ENCODE results near the gene UBAP1L. TPM values are rescaled to one million over a fixed set of nuclear protein-coding genes. Genes with fewer than 3 reads are reported as not detected.
"Not testable (repeated sequence)": the region's sequence is repeated elsewhere in the genome, so short reads cannot be mapped to it uniquely, and the experiment has no call there.

The UBAP1L gene
- total RNA-seq = under 0.01 and 1.4 TPM in 2 replicates

DNA sequence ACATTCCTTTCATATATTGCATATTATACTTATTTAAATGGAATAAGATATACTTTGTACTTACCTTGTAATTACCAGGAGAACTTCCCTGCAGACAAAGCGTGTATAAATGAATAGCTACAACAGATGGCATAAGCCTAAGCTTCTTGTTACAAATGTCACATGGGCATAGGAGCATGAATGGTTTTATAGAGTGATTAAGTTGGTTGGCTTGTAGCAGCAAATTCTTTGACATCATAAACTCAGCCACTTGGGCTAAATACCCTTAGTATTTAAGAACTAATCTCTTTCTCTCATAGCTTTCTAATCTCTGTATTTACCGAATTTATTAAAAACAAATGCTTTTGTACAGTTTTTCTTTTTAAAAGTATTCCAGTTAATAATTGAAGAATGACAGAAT, at the start of gene UBAP1L:
Gene UBAP1L, minus strand, starts transcription at position 115 of the 400 bp plus-strand sequence. CDS start 8,985 bp downstream, outside the sequence.
- DNase-seq (ENCODE audit: low read depth) = no peak

DNA sequence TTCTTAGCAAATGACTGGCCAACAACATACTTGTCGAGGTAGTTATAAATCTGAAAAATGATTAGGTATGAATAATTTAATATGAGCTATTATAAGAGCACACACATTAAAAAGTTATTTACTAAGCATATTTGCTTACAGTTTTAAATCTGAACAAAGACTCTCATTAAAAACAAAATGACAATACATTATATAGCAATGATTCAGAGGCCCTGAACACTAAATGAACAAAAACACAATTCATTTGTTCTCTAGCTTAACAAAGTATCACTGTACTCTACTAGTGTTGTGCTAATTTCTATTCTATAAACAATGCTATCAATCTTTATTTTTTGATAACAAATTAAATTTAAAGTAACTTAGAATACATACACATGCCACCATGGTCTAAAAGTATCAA, 49.1 kb upstream of the UBAP1L start:
- DNase-seq (ENCODE audit: low read depth) = no peak

DNA sequence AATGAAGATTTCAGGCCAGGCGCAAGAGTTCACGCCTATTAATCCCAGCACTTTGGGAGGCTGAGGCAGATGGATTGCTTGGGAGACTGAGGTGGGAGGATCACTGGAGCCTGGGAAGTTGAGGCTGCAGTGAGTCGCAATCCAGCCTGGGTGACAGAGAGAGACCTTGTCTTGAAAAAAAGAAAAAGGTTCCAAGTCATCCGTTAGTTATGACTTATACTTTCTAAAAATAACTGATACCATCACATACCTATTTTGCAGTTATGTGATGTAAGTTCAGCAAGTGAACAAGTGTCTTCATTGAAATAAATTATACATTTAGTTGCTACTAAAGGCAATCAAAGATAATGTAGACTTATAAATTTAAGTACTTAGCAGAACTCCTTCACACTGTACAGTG, 48.0 kb upstream of the UBAP1L start:
- no peak for DNase-seq (ENCODE audit: low read depth)

DNA sequence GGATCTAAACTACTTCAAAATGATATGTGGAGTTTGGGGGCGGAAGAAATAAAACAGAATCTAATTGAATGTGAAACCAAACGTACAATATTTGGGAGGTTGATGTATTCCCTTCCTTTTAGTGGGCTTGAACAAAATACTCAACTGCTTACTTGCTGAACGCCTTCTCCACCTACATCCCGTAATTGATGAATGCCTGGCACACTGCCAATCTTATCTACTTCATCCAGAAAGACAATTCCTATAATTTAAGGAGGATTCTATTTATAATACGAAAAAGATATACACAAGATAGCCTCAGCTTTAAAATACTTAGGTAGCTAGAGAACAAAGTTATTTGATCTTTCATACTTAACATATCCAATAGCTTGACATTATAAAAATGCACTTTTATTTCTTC, 41.7 kb upstream of the UBAP1L start:
- DNase-seq (ENCODE audit: low read depth) = no peak

DNA sequence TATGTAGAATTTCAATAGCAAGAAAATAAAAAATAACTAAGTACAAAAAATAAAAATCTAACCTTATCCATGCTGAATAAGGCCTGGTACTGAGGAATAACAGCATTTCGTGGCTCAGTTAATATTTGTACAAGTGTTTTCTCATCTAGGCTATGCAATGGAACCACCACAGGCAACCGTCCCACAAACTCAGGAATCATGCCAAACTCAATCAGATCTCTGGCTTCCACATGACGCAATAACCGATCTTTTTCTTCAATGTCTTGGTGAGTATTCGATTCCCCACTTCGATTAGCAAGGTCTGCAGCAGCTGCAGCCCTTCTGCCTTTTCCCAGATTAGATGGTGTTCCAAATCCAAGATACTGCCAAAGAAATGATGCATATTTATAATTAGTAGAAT, 39.7 kb upstream of the UBAP1L start:
- no peak for DNase-seq (ENCODE audit: low read depth)

DNA sequence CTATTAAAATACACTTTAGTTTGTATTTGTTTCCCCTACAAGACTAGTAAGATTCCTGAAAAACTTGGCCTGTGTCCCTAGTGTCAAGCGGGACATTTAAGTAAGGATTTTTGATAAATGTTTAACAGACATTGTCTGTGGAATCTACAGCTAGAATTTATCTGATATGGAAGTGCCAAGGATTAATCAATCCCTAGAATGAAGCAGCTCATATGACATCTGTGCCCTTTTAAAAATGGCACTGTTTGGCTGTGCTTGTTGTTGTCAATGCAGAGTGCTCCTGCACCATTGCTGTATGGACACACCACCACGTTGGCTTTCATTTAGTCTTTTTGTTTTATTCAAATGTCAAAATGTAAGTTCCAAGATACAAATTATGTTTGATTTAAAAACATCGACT, 32.9 kb upstream of the UBAP1L start:
- no peak for DNase-seq (ENCODE audit: low read depth)

DNA sequence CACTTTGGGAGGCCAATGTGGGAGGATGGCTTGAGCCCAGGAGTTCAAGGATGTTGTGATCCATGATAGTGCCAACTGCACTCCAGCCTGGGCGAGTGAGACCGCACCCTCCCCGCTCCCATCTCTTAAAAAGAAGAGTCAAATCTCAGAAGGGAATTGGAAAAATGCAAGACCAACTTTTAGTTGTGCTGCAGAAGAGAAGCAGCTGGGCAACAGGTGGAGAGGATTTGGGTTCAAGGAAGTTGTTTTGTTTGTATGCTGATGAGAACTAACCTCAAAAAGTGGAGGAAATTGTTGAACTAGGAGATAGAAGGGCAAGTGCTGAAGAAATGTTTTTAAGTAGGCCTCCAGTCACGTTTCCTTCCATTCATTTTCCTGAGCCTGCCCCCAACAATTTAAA, 31.4 kb upstream of the UBAP1L start:
- no peak for DNase-seq (ENCODE audit: low read depth)

DNA sequence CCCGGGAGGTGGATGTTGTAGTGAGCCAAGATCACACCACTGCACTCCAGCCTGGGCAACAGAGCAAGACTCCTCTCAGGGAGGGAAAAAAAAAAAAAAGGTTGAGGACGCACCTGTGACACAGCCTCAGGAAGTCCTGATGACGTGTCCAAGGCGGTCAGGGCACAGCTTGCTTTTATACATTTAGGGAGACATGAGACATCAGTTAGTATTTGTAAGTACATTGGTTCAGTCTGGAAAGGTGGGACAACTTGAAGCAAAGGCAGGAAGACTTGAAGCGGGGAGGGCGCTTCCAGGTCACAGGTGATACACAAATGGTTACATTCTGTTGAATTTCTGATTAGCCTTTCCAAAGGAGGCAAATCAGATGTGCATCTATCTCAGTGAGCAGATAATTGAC, 23.6 kb upstream of the UBAP1L start:
- DNase-seq (ENCODE audit: low read depth) = not testable (repeated sequence)

DNA sequence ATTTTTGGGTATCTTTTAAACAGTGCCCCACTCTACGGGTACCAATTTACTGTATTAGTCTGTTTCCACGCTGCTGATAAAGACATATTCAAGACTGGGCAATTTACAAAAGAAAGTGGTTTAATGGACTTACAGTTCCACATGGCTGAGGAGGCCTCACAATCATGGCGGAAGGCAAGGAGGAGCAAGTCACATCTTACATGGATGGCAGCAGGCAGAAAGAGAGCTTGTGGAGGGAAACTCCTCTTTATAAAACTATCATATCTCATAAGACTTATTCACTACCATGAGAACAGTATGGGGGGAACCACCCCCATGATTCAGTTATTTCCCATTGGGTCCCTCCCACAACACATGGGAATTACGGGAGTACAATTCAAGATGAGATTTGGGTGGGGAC, 22.9 kb upstream of the UBAP1L start:
- not testable (repeated sequence) for DNase-seq (ENCODE audit: low read depth)

DNA sequence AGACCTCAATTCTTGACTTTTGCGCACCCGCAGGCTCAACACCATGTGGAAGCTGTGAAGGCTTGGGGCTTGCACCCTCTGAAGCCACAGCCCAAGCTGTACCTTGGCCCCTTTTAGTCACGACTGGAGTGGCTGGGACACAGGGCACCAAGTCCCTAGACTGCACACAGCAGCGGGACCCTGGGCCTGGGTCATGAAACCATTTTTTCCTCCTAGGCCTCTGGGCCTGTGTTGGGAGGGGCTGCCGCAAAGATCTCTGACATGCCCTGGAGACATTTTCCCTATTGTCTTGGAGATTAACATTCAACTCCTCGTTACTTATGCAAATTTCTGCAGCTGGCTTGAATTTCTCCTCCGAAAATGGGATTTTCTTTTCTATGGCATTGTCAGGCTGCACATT, 22.1 kb upstream of the UBAP1L start:
- not testable (repeated sequence) for DNase-seq (ENCODE audit: low read depth)

DNA sequence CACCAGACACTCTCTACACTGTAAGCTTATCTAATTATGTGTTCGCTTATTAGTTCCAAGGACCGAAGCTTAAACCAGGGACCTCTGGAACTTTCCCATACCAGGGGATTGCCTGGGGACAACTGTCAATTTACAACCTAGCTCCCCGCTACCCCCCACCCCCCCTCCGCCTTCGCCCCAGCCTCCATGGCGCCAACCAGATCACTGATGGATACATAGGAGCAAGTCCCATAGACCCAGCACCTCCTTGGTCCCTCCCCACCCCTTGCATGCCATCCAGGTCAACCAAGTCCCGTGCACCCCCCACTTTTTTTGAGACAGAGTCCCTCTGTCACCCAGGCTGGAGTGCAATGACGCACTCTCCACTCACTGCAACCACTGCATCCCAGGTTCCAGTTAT, 19.5 kb upstream of the UBAP1L start:
- no peak for DNase-seq (ENCODE audit: low read depth)

DNA sequence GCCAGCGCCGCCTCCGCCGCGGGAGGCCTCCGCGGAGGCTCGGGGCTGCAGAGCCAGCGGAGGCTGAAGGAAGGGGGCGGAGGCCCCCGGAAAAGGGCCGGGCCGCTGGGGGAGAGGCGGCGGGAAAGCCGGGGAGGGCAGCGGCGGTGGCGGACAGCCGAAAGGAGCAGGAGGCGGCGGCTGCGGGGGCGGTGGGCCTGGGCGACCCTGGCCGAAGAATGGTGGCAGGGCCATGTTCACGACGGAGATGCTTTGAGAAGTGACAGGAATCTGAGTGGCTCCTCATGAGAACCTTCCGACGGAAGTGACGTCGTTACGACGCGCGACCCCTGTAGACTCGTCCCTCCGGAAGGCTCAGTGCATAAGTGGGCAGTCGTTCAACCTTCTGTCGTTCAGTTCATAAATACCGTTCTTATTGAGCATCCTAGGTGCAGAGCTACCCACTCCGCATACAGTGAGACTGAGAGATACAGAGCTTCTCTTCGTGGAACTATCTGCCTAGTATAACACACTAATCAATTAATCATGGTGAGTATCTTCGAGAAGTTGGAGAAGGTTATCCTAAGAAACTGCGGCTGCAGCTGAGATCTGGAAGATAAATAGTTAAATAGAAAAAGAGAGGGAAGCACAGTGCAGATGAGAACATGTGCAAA, 18.7 kb upstream of the UBAP1L start, which contains the start of gene PDCD7:
Gene PDCD7, minus strand, starts transcription at position 261 of the 653 bp plus-strand sequence. Its CDS starts 27 bp downstream, at position 234.
- DNase-seq (ENCODE audit: low read depth) = peak; percentile 85

DNA sequence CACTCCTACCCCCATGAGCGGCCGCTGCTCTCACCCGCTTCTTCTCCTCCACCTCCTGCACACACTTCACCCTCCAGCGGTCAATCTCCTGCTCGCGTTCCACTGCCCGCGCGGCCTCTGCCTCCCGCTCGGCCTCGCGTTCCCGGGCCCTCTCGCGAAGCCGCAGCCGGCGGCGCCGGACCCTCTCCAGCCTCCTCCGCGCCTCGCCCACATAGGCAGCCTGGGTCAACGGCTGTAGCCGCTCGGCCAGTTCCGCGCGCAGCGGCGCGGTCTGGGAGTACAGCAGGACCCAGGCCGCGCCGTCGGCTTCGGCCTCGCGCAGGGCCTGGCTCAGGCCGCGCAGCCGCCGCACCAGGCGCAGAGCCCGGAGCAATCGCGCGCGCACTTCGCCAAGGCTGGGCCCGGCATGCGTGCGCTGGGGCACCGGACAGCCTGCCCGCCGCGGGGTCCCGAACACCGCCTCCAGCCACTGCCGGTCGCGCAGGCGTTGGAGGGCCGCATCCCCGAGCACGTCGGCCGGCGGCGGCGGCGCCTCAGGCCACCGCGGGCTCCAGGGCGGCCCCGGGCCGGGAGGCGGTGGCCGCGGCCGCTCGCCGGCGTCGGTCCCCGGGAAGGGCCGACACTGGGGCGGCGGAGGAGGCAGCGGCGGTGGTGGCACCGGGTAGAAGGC, 18.0 kb upstream of the UBAP1L start:
- DNase-seq (ENCODE audit: low read depth) = peak; percentile 15

DNA sequence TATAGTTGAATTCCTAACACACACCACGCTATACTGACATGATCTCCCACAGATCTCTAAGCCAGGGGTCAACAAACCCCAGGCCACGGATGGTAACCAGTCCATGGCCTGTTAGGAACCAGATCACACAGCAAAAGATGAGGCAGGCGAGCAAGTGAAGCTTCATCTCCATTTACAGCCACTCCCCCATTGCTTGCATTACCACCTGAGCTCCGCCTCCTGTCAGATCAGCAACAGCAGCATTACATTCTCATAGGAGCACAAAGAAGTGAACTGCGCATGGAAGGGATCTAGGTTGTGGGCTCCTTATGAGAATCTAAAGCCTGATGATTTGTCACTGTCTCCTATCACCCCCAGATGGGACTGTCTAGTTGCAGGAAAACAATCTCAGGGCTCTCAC, 15.9 kb upstream of the UBAP1L start:
- DNase-seq (ENCODE audit: low read depth) = no peak

DNA sequence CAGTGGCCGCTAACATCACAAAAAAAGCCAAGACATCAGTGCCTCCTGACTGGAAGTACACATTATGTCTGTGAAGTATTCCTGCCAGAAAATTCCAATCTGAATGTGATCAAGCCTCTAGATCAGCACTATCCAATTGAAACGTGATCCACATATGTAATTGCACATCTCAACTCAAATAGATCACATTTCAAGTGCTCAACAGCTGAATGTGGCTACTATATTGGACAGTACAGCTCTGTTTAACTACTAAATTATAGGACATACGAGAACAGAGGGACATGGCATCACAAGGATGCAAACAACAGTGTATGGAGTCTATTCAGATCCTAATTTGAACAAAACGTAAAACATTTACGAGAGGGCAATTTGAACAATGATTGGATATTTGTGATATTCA, 542 bp upstream of the UBAP1L start:
- no peak for DNase-seq (ENCODE audit: low read depth)

DNA sequence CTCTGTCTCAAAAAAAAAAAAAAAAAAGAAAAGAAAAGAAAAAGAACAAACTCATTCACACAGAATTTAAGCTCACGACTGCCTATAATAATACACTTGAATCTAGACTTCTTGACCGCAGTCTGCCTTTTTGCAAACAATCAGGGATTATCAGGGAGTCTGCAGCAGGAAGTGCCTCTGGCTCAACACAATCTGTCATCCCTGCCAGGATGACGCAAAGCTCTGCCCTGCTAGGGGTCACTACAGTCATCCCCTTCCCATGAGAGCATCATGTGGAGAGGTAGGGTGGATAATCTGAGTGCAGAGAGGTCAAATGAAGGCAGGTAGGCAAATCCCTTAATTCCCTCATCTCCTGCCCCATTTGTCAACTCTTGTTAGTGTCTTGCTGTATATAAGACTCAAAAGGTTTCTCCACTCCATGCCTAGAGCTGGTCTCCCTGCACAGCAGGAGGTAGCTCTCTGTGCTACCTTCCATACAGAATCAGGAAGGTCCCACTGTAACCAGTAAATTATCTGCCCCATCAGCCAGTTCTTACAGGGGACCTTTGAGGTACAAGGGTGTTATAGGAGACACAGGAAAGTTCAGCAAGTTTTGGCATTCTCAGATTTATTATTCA, 4.2 kb downstream of the UBAP1L start:
- no peak for DNase-seq (ENCODE audit: low read depth)

DNA sequence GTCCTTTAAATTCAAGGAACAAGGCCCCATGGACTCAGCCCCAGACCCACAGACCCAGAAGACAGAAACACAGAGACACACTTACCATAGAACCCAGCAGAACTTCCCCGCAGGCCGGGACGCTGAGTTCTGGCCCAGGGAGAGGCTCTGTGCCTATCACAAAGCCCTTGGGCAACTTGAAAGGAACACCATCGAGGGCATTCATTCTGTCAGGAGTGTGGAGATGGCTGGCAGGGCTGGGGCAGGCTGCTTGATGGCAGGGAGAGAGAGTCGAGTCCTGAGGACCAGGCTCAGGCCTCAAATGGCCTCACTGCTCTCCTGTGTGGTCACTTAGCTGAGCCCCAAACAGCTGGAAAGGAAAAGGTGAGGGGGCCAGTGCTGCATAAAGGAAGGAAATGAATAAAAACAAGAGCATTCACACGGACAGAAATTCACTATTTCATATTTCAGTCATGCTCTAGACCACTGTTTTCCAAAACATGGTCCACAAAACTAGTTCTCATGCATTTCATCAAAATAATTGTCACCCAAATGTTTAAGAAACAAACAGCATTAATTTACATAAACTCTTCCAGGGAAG, 8.9 kb downstream of the UBAP1L start:
- no peak for DNase-seq (ENCODE audit: low read depth)

DNA sequence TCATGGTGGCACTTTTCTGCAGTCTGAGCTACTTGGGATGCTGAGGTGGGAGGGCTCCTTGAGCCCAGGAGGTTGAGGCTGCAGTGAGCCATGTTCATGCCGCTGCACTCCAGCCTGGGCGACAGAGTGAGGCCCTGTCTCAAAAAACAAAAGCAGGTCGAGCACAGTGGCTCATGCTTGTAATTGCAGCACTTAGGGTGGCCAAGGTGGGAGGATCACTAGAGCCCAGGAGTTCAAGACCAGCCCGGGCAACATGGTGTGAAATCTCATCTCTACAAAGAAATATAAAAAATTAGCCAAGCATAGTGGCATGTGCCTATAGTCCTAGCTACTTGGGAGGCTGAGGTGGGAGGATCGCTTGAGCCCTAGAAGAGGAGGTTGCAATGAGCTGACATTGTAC, 10.0 kb downstream of the UBAP1L start:
- DNase-seq (ENCODE audit: low read depth) = no peak

DNA sequence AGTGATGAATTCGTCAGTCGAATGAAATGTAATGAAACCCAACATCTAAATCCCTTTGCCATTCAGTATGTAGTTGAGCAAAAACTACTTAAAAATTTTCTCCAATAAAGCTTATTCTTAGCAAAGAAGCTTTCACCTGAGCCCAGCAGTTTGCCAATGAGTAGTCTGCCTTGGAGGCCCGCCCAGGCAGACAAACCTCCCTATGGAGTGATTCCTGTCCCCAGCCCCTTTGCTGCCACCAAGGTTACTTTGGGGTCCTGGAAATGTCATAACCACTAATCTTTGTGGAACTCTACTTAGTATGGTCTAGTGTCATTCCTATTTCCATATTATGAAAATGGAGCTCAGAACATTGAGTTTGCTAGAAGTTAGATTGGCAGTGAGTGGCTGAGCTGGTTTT, 12.1 kb downstream of the UBAP1L start:
- DNase-seq (ENCODE audit: low read depth) = no peak

DNA sequence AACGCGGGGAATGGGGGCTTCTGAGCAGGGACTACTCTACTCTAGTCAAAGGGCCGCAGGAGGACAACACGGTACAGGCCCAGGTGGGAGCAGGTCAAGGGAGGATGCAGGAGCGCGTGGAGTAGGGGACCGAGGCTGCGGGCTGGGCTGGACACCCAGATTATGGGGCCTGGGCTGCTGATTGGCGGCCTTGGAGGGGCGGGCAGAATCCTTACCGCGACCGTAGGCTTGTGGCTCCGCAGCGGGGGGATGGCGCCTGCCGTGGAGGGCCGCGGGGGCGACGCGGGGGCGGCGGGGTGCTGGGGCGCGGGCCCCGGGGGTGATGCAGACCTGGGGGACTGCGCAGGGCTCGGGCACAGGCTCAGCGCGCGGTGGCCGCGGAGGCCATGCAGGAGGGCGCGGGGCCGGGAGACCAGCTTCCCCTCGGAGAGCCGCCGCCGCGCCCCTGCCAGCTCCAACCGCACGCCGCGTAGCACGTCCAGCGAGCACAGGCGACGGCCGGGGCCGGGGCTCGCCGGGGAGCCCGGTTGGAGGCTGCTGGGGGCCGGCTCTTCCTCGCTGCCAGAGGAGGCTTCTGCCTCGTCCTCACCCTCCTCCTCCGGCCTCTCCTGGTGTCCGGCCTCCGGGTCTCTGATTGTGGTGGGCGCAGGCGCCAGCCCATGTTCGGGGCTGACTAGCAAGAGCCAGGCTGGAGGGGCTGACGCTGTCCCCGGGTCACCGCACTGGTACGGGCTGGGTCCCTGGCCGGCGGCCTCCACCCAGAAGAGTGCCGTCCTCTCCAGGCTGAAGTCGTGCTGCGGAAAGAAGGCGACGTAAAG, 12.9 kb downstream of the UBAP1L start:
- DNase-seq (ENCODE audit: low read depth) = no peak

DNA sequence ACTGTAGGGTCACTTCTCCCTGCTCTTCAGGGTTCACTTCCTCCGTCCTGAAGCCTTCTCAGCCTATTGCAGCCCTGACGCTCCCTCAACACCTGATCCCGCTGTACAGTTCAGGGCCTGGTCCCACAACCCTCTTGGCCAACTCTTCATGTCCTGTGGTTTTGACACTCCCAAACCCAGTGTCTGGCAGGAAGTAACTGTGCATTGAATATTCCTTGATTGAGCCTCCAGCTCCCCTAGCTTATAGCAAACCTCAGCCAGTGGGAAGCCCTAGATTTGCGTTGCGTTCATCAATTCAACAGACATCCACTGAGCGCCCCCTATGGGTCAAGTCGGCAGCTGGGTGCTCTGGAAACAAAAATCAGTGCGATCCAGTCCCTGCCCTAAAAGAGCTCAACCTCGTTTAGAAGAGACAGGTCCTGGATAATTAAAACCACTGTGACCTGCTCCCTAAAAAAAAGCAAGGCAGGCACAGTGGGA, 13.5 kb downstream of the UBAP1L start:
- peak; percentile 29 for DNase-seq (ENCODE audit: low read depth)

DNA sequence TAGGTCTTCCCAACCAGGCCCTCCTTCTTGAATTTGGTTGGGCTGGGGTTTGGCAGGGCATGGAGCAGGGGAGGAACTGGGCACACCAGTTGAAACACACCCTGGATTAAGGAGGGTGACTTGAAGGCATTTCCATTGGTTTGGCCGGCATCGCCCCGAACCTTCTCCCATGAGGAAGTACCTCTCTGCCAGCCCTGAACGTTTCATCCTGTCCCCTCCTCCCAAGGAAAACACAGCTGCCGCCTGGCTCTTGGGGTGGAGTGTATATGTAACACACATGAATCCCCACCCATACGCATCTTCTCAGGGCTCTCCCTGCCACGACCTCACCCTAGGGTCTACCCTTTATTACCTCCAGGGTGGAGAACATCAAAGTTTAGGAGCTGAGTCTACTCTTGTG, 14.6 kb downstream of the UBAP1L start:
- no peak for DNase-seq (ENCODE audit: low read depth)

All from renal cortical epithelial cell (primary cell).